ENCODE data around the gene BAIAP3. TPM values are rescaled to one million over a fixed set of nuclear protein-coding genes. Genes with fewer than 3 reads are reported as not detected.
A peak's percentile ranks its signal among the peaks of the same experiment; 100 is the strongest.

BAIAP3 gene
- total and polyA plus RNA-seq, 10 donors: 2.7 to 15.7 (median 6.3) TPM

DNA sequence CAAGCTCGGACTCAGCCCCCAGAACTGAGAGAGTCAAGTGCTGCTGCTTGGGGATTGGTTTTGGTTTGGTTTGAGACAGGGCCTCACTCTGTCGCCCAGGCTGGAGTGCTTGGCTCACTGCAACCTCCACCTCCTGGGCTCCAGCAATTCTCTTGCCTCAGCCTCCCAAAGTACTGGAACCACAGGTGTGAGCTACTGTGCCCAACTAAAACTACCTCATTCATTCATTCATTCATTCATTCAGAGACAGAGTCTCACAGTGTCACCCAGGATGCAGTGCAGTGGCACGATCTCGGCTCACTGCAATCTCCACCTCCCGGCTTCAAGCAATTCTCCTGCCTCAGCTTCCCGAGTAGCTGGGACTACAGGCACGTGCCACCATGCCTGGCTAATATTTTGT, 56.3 kb downstream of the BAIAP3 start:
- Histone ChIP-seq H3K4me3 (no peak overlapping the region), H3K9me3 (no peaks in the 10 kb centered on the region), H3K27ac (no peak overlapping the region), H3K36me3 (peaks cover 0 to 100% (median 82%) of the 10 kb centered on the region in 6 donors), H3K27me3 (replicated peaks in 1 of 7) (no peaks in the 10 kb centered on the region), H3K4me1 (no peaks in the 10 kb centered on the region)
- TF ChIP-seq POLR2AphosphoS5 (IDR thresholded peaks at IDR 0.05) (no peak), POLR2A (IDR thresholded peaks at IDR 0.05) (no peak), CTCF (IDR thresholded peaks at IDR 0.05 in 8 of 11, conservative IDR thresholded peaks at IDR 0.05 in 3 of 11) (no peak)
- intact Hi-C loops (cut with DNase I; ENCODE audit: low total_unique reads): no loop called here
- 87 to 95% (median 92%) methylated on average over 7 of the region's 7 CpGs for WGBS, 5 donors
- DNase-seq: no peak

- no peak for DNase-seq
- H3K27me3 ChIP-seq (replicated peaks in 1 of 7): no peaks in the 10 kb centered on the region
- no peak overlapping the region for H3K27ac ChIP-seq
- no peak overlapping the region for H3K4me3 ChIP-seq
- WGBS, 5 donors: 61 to 73% (median 72%) methylated on average over 27 to 28 of the region's 28 CpGs
- H3K4me1 ChIP-seq: no peaks in the 10 kb centered on the region
- H3K9me3 ChIP-seq: no peaks in the 10 kb centered on the region
- H3K36me3 ChIP-seq: peaks cover 0 to 100% (median 79%) of the 10 kb centered on the region in 6 donors
- no peak for TF ChIP-seq POLR2A (IDR thresholded peaks at IDR 0.05)
- peak in 2 of 3 donors; percentile 13 to 44 for TF ChIP-seq POLR2AphosphoS5 (IDR thresholded peaks at IDR 0.05)
- intact Hi-C loops (cut with DNase I; ENCODE audit: low total_unique reads): no loop called here
These were observed 56.9 kb downstream of the BAIAP3 start for GRCh38 chr16:1390239-1390779.

- H3K4me1 ChIP-seq: no peaks in the 10 kb centered on the region
- H3K9me3 ChIP-seq: no peaks in the 10 kb centered on the region
- H3K27ac ChIP-seq: no peak overlapping the region
- H3K36me3 ChIP-seq: peaks cover 0 to 100% (median 77%) of the 10 kb centered on the region in 6 donors
- WGBS, 5 donors: 87 to 97% (median 91%) methylated on average over 16 to 17 of the region's 17 CpGs
- peak in 1 of 3 donors; percentile 42 for TF ChIP-seq POLR2AphosphoS5 (IDR thresholded peaks at IDR 0.05)
- no peak for TF ChIP-seq CTCF (IDR thresholded peaks at IDR 0.05 in 8 of 11, conservative IDR thresholded peaks at IDR 0.05 in 3 of 11)
- H3K27me3 ChIP-seq (replicated peaks in 1 of 7): no peaks in the 10 kb centered on the region
- no peak for DNase-seq
- intact Hi-C loops (cut with DNase I; ENCODE audit: low total_unique reads): no loop called here
- H3K4me3 ChIP-seq: no peak overlapping the region
These were observed 59.4 kb downstream of the BAIAP3 start for GRCh38 chr16:1392826-1393225.

- no peak overlapping the region for H3K27ac ChIP-seq
- intact Hi-C loops (cut with DNase I; ENCODE audit: low total_unique reads): no loop called here
- H3K9me3 ChIP-seq: no peaks in the 10 kb centered on the region
- peaks cover 0 to 100% (median 77%) of the 10 kb centered on the region in 6 donors for H3K36me3 ChIP-seq
- H3K4me3 ChIP-seq: no peak overlapping the region
- H3K27me3 ChIP-seq (replicated peaks in 1 of 7): no peaks in the 10 kb centered on the region
- no peaks in the 10 kb centered on the region for H3K4me1 ChIP-seq
- no peak for DNase-seq
- WGBS, 5 donors: 93 to 97% (median 96%) methylated on average over 16 to 21 of the region's 21 CpGs
- no peak for TF ChIP-seq CTCF (IDR thresholded peaks at IDR 0.05 in 8 of 11, conservative IDR thresholded peaks at IDR 0.05 in 3 of 11)
- peak in 2 of 3 donors; percentile 20 to 47 for TF ChIP-seq POLR2AphosphoS5 (IDR thresholded peaks at IDR 0.05)
- no peak for TF ChIP-seq POLR2A (IDR thresholded peaks at IDR 0.05)
These were observed 60.2 kb downstream of the BAIAP3 start for GRCh38 chr16:1393613-1394176.
